GM13976 (cell line): ENCODE data around the gene AIFM3.

Experiments
- DNase-seq: peaks from one replicate; pipeline ENCODE4 v3.0.0; 2012; ENCODE audit warnings: low spot score
- in situ Hi-C: fragments of 300-500 bp; cut with MboI; formaldehyde crosslinking; loops from one replicate; pipeline ENCODE4 v1.12.0; 2022; ENCODE audit warnings: low sequenced_read_pairs, mixed read lengths, inconsistent platforms; ENCODE audit not compliant: unreplicated experiment
- TF ChIP-seq, protein P1 (sequence below): IDR thresholded peaks from 2 replicates; pipeline ENCODE4 v1.5.1; 2012; ENCODE audit warnings: borderline replicate concordance, mild to moderate bottlenecking; ENCODE audit not compliant: insufficient read depth; ENCODE audit errors: extremely low read depth, missing control alignments, control extremely low read depth

AIFM3 gene

DNA sequence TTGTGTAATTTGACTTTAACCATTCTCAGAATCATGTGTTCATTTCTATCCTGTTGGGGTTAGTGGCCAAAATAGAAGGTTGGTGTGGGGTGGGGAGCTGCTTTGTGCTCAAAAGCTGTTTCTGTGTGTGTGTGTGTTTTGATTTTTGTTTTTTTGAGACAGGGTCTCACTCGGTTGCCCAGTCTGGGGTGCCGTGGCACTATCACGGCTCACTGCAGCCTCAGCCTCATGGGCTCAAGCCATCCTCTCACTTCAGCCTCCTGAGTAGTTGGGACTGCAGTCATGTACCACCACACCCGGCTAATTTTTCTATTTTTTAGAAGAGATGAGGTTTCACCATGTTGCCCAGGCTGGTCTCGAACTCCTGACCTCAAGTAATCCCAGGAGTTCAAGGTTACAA, 18.1 kb upstream of the AIFM3 start:
- DNase-seq, result no peak
- TF ChIP-seq, protein P1, sequence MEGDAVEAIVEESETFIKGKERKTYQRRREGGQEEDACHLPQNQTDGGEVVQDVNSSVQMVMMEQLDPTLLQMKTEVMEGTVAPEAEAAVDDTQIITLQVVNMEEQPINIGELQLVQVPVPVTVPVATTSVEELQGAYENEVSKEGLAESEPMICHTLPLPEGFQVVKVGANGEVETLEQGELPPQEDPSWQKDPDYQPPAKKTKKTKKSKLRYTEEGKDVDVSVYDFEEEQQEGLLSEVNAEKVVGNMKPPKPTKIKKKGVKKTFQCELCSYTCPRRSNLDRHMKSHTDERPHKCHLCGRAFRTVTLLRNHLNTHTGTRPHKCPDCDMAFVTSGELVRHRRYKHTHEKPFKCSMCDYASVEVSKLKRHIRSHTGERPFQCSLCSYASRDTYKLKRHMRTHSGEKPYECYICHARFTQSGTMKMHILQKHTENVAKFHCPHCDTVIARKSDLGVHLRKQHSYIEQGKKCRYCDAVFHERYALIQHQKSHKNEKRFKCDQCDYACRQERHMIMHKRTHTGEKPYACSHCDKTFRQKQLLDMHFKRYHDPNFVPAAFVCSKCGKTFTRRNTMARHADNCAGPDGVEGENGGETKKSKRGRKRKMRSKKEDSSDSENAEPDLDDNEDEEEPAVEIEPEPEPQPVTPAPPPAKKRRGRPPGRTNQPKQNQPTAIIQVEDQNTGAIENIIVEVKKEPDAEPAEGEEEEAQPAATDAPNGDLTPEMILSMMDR, result no peak
- in situ Hi-C loops, result no loop called here

- TF ChIP-seq, protein P1, result no peak
- in situ Hi-C loops, result no loop called here
- DNase-seq, result no peak
These were observed 17.3 kb upstream of the AIFM3 start for GRCh38 chr22:20949698-20950183.

GRCh38 chr22:20951151-20951931, 15.7 kb upstream of the AIFM3 start:
- TF ChIP-seq, protein P1, result no peak
- no peak for DNase-seq
- in situ Hi-C loops, result no loop called here

GRCh38 chr22:20951932-20952380, 15.1 kb upstream of the AIFM3 start:
- in situ Hi-C loops, result no loop called here
- DNase-seq, result no peak
- TF ChIP-seq, protein P1, result no peak

DNA sequence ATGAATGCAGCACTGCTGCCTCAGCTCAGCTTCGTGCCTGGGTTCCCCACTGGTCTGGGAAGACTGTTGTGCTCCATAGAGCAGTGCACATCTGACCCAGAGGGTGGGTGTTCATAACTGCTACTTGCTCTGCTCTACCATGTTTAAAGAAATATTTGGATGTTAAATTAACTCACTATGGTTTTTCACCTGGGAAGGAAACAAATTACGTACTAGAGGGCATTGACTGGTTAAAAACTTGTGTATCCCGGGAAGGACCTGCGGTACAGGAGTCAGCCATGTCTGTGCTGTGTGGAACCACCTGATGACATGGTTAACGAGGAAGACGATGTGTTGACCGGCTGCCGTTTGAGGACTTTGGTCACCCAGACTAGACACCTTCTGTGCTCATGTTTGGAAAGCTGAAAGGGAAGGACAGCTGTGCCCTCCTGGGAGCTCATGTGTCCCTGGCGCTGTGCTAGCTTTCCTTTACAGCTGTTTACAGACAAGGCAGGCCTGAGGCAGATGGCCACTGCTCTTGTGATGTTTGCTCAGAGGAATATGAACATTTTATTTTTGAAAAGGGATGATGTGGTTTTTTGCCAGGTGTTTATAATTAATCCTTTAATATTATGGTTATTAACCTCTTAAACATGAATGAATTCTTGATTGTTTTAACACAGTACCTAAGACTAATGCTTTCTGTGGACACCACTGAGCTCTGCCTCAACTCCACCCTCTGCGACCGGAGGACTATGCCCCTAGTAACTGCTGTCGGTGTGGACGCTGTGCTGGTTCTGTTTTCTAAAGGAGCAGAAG, 14.3 kb upstream of the AIFM3 start:
- DNase-seq, result no peak
- TF ChIP-seq, protein P1, result no peak
- in situ Hi-C loops, result no loop called here

- TF ChIP-seq, protein P1, result no peak
- no peak for DNase-seq
- in situ Hi-C loops, result no loop called here
These were observed 13.8 kb upstream of the AIFM3 start for GRCh38 chr22:20953342-20953608.
